ENCODE results near the gene LKAAEAR1. TPM values are rescaled to one million over a fixed set of nuclear protein-coding genes. Genes with fewer than 3 reads are reported as not detected.

Gene LKAAEAR1
- total RNA-seq, 2 experiments from 2014 or later = not detected

- Histone ChIP-seq H3K27ac (ENCODE audit: low read depth, low read length, poor library complexity, severe bottlenecking) (peak overlapping the region; percentile 97), H2AFZ (ENCODE audit: low read length) (no peak overlapping the region), H3K4me3 (ENCODE audit: low read depth, low read length, poor library complexity, severe bottlenecking) (peak overlapping the region; percentile 94), H3K4me2 (ENCODE audit: low read length) (peak overlapping the region; percentile 90), H4K20me1 (ENCODE audit: insufficient read depth, low read length) (no peaks in the 10 kb centered on the region), H3K9me3 (ENCODE audit: low read length) (no peaks in the 10 kb centered on the region), H3K9me2 (ENCODE audit: insufficient read depth, low read length) (no peaks in the 10 kb centered on the region), H3K36me3 (ENCODE audit: insufficient read depth, low read length) (peaks cover 30% of the 10 kb centered on the region; the same call in 1 of the 2 replicates), H3K79me2 (ENCODE audit: insufficient read depth, low read depth, low read length) (peaks cover 13% of the 10 kb centered on the region; the same call in 1 of the 2 replicates), H3K4me1 (ENCODE audit: insufficient read depth, low read length, poor library complexity, severe bottlenecking) (peaks cover 40% of the 10 kb centered on the region)
- no peak for TF ChIP-seq EZH2phosphoT487 (IDR thresholded peaks at IDR 0.05; ENCODE audit: borderline replicate concordance, low read depth, low read length)
- TF ChIP-seq, protein P1, sequence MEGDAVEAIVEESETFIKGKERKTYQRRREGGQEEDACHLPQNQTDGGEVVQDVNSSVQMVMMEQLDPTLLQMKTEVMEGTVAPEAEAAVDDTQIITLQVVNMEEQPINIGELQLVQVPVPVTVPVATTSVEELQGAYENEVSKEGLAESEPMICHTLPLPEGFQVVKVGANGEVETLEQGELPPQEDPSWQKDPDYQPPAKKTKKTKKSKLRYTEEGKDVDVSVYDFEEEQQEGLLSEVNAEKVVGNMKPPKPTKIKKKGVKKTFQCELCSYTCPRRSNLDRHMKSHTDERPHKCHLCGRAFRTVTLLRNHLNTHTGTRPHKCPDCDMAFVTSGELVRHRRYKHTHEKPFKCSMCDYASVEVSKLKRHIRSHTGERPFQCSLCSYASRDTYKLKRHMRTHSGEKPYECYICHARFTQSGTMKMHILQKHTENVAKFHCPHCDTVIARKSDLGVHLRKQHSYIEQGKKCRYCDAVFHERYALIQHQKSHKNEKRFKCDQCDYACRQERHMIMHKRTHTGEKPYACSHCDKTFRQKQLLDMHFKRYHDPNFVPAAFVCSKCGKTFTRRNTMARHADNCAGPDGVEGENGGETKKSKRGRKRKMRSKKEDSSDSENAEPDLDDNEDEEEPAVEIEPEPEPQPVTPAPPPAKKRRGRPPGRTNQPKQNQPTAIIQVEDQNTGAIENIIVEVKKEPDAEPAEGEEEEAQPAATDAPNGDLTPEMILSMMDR (conservative IDR thresholded peaks at IDR 0.05; ENCODE audit: low read length) = no peak
- peak; percentile 92 for DNase-seq (ENCODE audit: low spot score)
- ChIA-PET POLR2A (interaction anchor here (1.6 kb wide), 1 partner anchor 12 kb away, joined by 3 read pairs; no protein-coding TSS in a partner anchor), CTCF (ENCODE audit: unreplicated experiment) (interaction anchor here (0.6 kb wide), 1 partner anchor 540 kb away, joined by 13 read pairs; no protein-coding TSS in a partner anchor)
- intact Hi-C loops (cut with micrococcal nuclease; ENCODE audit: unreplicated experiment) = loop anchor here (2.0 to 5.0 kb wide), 4 partner anchors 15 to 451 kb away; partner anchors contain the start of genes GMEB2, PRPF6 and TCEA2
- BruUV-seq (replicated peaks) = no TSS peak
Observed at GRCh38 chr20:64077876-64078551, 6.2 kb downstream of the LKAAEAR1 start.

GRCh38 chr20:64077541-64077875, 6.7 kb downstream of the LKAAEAR1 start:
- TF ChIP-seq, protein P1 (conservative IDR thresholded peaks at IDR 0.05; ENCODE audit: low read length) = 0 out of 2 replicates have a peak, but pooled peaks have one; percentile 9
- no peak for TF ChIP-seq EZH2phosphoT487 (IDR thresholded peaks at IDR 0.05; ENCODE audit: borderline replicate concordance, low read depth, low read length)
- H3K9me3 ChIP-seq (ENCODE audit: low read length) = no peaks in the 10 kb centered on the region
- ChIA-PET POLR2A (interaction anchor here (1.6 kb wide), 1 partner anchor 11 kb away, joined by 3 read pairs; no protein-coding TSS in a partner anchor), CTCF (ENCODE audit: unreplicated experiment) (no interaction called here)
- H3K36me3 ChIP-seq (ENCODE audit: insufficient read depth, low read length) = peaks cover 35% of the 10 kb centered on the region; the same call in 1 of the 2 replicates
- H4K20me1 ChIP-seq (ENCODE audit: insufficient read depth, low read length) = no peaks in the 10 kb centered on the region
- BruUV-seq (replicated peaks) = no TSS peak
- peak overlapping the region; percentile 94 for H3K4me3 ChIP-seq (ENCODE audit: low read depth, low read length, poor library complexity, severe bottlenecking)
- no peaks in the 10 kb centered on the region for H3K9me2 ChIP-seq (ENCODE audit: insufficient read depth, low read length)
- peak overlapping the region; percentile 97 for H3K27ac ChIP-seq (ENCODE audit: low read depth, low read length, poor library complexity, severe bottlenecking)
- H3K79me2 ChIP-seq (ENCODE audit: insufficient read depth, low read depth, low read length) = peaks cover 13% of the 10 kb centered on the region; the same call in 1 of the 2 replicates
- peaks cover 37% of the 10 kb centered on the region for H3K4me1 ChIP-seq (ENCODE audit: insufficient read depth, low read length, poor library complexity, severe bottlenecking)
- intact Hi-C loops (cut with micrococcal nuclease; ENCODE audit: unreplicated experiment) = loop anchor here (5.0 kb wide), 2 partner anchors 95 to 450 kb away; partner anchors contain the start of genes GMEB2 and PRPF6
- peak overlapping the region; percentile 90 for H3K4me2 ChIP-seq (ENCODE audit: low read length)
- no peak overlapping the region for H2AFZ ChIP-seq (ENCODE audit: low read length)
- no peak for DNase-seq (ENCODE audit: low spot score)

Measured in OCI-LY7 (cell line).